Measurements from ENCODE around the gene NUTM1. TPM values are rescaled to one million over a fixed set of nuclear protein-coding genes. Genes with fewer than 3 reads are reported as not detected.

Gene NUTM1
- total and polyA plus RNA-seq, 2 donors from 2014 or later = not detected

- H3K4me3 ChIP-seq (ENCODE audit: low read length in 3 of 3) = no peak overlapping the region
- intact Hi-C loops (cut with DNase I) = no loop called here
- no peaks in the 10 kb centered on the region for H3K9me3 ChIP-seq (ENCODE audit: control insufficient read depth in 2 of 3, insufficient read depth in 1 of 3, low read length in 3 of 3)
- DNase-seq (no peak), FAIRE-seq (no peak)
- no peak overlapping the region for H3K27ac ChIP-seq (ENCODE audit: low read depth in 2 of 2, low read length in 2 of 2)
- no peak overlapping the region for H3K9ac ChIP-seq (ENCODE audit: low read length in 3 of 3)
- H3K27me3 ChIP-seq (ENCODE audit: control insufficient read depth, insufficient read depth, low read length) = no peaks in the 10 kb centered on the region
- TF ChIP-seq CTCF (IDR thresholded peaks at IDR 0.05; ENCODE audit: borderline replicate concordance, extremely low read depth, insufficient read depth) = no peak
- H3K4me1 ChIP-seq (ENCODE audit: control insufficient read depth in 2 of 3, insufficient read depth in 2 of 3, low read depth in 1 of 3, low read length in 3 of 3) = peaks cover 0 to 3% (median 1%) of the 10 kb centered on the region in 3 donors
- no peaks in the 10 kb centered on the region for H3K36me3 ChIP-seq (ENCODE audit: control insufficient read depth in 2 of 3, insufficient read depth in 3 of 3, low read length in 3 of 3)
Observed at GRCh38 chr15:34331809-34332208, 11.3 kb upstream of the NUTM1 start.

GRCh38 chr15:34332553-34333120, 10.5 kb upstream of the NUTM1 start:
- H3K9me3 ChIP-seq (ENCODE audit: control insufficient read depth in 2 of 3, insufficient read depth in 1 of 3, low read length in 3 of 3) = no peaks in the 10 kb centered on the region
- no peak for FAIRE-seq
- intact Hi-C loops (cut with DNase I) = no loop called here
- no peak for DNase-seq
- no peak for TF ChIP-seq CTCF (IDR thresholded peaks at IDR 0.05; ENCODE audit: borderline replicate concordance, extremely low read depth, insufficient read depth)
- no peak overlapping the region for H3K4me3 ChIP-seq (ENCODE audit: low read length in 3 of 3)
- H3K27ac ChIP-seq (ENCODE audit: low read depth in 2 of 2, low read length in 2 of 2) = no peak overlapping the region
- peaks cover 0 to 5% (median 3%) of the 10 kb centered on the region in 3 donors for H3K4me1 ChIP-seq (ENCODE audit: control insufficient read depth in 2 of 3, insufficient read depth in 2 of 3, low read depth in 1 of 3, low read length in 3 of 3)
- H3K36me3 ChIP-seq (ENCODE audit: control insufficient read depth in 2 of 3, insufficient read depth in 3 of 3, low read length in 3 of 3) = no peaks in the 10 kb centered on the region
- H3K9ac ChIP-seq (ENCODE audit: low read length in 3 of 3) = no peak overlapping the region
- no peaks in the 10 kb centered on the region for H3K27me3 ChIP-seq (ENCODE audit: control insufficient read depth, insufficient read depth, low read length)

GRCh38 chr15:34334672-34335071, 8.4 kb upstream of the NUTM1 start:
- Histone ChIP-seq H3K27ac (ENCODE audit: low read depth in 2 of 2, low read length in 2 of 2) (peak overlapping the region in 1 of 2 donors; percentile 41), H3K4me3 (ENCODE audit: low read length in 3 of 3) (peak overlapping the region in 2 of 3 donors; percentile 24 to 28), H3K4me1 (ENCODE audit: control insufficient read depth in 2 of 3, insufficient read depth in 2 of 3, low read depth in 1 of 3, low read length in 3 of 3) (peaks cover 0 to 5% (median 3%) of the 10 kb centered on the region in 3 donors), H3K27me3 (ENCODE audit: control insufficient read depth, insufficient read depth, low read length) (no peaks in the 10 kb centered on the region), H3K36me3 (ENCODE audit: control insufficient read depth in 2 of 3, insufficient read depth in 3 of 3, low read length in 3 of 3) (no peaks in the 10 kb centered on the region), H3K9me3 (ENCODE audit: control insufficient read depth in 2 of 3, insufficient read depth in 1 of 3, low read length in 3 of 3) (no peaks in the 10 kb centered on the region), H3K9ac (ENCODE audit: low read length in 3 of 3) (peak overlapping the region in 1 of 3 donors; percentile 42)
- intact Hi-C loops (cut with DNase I) = no loop called here
- FAIRE-seq = no peak
- no peak for DNase-seq
- no peak for TF ChIP-seq CTCF (IDR thresholded peaks at IDR 0.05; ENCODE audit: borderline replicate concordance, extremely low read depth, insufficient read depth)
